ENCODE results near the gene CADPS2.

Gene CADPS2

DNA sequence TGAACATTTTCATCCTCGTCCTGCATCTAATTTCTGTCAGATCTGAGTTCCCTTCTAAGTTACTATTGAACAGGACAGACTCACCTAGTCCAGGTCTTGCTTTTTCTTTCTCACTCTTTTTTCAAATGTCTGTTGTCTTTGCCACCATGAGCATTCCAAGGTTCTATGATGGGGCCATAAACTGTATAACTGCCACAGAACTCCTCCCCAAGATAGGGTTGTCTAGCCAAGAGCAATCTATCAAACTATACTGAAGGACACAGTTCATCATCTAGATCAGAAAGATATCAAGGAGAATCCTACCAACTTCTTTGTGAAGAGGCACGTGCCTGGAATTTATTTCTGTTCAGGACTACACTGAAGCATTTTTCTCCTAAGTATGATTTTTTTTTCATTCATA lies 531.6 kb downstream of the CADPS2 start:
- TF ChIP-seq, protein P1, sequence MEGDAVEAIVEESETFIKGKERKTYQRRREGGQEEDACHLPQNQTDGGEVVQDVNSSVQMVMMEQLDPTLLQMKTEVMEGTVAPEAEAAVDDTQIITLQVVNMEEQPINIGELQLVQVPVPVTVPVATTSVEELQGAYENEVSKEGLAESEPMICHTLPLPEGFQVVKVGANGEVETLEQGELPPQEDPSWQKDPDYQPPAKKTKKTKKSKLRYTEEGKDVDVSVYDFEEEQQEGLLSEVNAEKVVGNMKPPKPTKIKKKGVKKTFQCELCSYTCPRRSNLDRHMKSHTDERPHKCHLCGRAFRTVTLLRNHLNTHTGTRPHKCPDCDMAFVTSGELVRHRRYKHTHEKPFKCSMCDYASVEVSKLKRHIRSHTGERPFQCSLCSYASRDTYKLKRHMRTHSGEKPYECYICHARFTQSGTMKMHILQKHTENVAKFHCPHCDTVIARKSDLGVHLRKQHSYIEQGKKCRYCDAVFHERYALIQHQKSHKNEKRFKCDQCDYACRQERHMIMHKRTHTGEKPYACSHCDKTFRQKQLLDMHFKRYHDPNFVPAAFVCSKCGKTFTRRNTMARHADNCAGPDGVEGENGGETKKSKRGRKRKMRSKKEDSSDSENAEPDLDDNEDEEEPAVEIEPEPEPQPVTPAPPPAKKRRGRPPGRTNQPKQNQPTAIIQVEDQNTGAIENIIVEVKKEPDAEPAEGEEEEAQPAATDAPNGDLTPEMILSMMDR (conservative IDR thresholded peaks at IDR 0.05): no peak
- H3K27ac ChIP-seq: no peak overlapping the region

DNA sequence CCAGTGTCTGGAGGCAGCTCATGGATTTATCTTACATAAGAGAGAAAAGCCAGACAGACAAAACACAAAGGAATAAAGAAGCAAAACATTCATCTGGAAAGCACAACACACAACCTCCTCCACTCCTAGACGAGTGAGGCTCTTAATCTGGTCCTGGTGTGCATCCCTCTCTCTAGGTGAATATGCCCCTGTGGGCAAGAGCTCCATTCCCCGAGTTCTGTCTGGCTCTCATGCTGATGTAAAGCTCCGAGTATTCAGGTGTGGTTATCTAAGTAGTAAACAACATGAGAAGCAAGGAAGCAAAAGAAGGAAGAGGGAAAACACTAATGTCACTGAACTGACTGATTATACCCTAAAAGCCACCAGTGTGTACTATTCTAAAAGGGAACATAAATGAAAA lies 533.8 kb downstream of the CADPS2 start:
- no peak overlapping the region for H3K27ac ChIP-seq
- TF ChIP-seq, protein P1 (conservative IDR thresholded peaks at IDR 0.05): no peak

DNA sequence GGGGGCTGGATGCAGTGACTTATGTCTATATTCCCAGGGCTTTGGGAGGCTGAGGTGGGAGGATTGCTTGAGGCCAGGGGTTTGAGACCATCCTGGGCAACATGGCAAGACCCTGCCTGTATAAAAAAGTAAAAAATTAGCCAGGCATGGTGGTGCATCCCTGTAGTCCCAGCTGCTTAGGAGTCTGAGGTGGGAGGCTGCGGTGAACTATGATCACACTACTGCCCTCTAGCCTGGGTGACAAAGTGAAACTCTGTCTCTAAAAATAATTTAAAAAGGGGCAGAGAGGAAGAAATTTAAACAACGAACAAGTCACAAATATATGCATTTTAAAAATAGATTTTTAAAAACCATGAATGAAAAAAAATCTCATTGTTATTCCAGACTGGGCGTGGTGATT lies 535.6 kb downstream of the CADPS2 start:
- TF ChIP-seq, protein P1 (conservative IDR thresholded peaks at IDR 0.05): no peak
- no peak overlapping the region for H3K27ac ChIP-seq

DNA sequence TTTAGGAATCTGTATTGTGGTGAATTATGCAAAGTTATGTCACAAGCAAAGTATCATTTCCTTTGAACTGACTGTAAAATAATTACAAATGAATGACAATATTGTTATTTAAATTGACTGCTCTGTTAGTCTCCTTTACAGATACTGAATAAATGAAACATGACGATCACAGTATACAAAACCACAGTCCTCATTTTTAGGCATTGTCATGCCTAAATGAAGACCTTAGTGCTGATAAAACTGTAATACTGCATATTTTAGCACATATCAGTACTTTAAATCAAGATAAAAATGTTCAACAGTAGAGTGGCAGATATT lies 542.0 kb downstream of the CADPS2 start:
- no peak overlapping the region for H3K27ac ChIP-seq
- TF ChIP-seq, protein P1 (conservative IDR thresholded peaks at IDR 0.05): no peak

DNA sequence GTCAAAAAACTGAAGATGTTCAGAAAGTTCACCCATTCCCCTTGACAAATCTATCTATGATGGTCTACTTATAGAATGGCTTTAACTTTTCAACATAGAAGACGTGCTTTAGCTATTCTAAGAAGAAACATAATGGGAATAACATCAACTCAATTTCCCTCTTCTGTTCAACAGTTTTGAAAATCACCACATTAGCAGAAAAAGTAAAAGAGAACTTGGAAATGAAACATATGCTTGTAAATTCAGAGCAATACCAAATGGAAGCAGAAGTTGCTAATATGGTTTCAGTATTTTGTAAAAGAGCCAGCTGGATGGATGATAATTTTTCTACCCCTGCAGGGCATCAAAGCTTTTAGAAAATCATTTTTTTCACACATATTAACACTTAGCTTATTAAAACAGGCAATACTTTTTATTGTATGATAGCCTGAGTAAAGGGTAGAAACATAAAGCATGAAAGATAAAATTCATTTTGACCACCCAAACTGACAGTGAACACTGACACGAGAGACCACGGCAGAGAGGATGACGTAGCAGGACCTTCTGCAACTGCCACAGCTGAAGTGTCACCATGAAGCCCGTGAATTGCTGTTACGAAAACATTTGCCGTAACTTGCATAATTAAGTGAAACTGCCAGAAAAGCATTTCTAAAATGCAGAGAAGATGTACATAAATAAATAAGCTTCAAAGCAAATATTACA lies 542.5 kb downstream of the CADPS2 start:
- TF ChIP-seq, protein P1 (conservative IDR thresholded peaks at IDR 0.05): no peak

DNA sequence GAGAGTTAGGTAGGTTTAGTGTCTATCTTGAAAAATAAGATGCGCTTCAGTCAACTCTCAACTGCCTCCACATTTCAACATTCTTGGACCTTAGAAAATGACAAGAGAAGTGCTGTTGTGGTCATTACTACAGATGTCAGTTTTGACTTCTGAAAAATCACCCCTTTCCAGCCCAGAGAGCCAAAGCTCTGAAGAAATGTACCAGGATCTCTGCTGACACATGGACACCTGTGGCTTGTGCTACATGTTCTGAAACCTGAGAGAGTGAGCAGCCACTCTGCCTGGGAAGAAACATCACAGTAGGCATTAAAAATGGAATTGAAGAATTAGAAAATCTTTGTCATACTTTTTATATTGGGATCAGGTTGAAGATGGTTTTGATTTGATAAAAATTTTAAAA lies 545.8 kb downstream of the CADPS2 start:
- no peak overlapping the region for H3K27ac ChIP-seq
- TF ChIP-seq, protein P1 (conservative IDR thresholded peaks at IDR 0.05): no peak

More for the DNA sequence above, 542.5 kb downstream of the CADPS2 start:
- H3K27ac ChIP-seq: no peak overlapping the region

DNA sequence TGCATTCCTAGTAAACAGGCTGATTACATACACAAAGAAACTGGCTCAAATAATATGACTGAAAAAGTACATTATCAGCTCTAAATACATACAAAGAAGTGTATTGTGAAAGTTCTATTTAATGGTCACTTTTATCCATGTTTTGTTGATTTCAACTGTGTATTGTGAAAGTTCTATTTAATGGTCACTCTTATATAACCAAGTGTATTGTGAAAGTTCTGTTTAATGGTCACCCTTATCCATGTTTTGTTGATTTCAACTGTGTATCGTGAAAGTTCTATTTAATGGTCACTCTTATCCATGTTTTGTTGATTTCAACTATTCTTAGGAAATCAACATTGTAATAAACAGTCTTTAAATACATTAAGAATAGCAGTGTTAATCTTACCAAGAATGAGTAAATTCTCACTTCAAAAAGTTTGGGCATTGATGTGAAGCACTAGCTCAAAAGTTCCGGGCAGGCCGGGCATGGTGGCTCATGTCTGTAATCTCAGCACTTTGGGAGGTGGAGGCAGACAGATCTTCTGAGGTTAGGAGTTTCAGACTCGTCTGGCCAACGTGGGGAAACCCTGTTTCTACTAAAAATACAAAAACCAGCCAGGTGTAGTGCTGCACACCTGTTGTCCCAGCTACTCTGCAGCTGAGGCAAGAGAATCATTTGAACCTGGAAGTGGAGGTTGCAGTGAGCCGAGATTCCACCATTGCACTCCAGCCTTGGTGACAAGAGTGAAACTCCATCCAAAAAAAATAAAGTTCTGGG lies 546.9 kb downstream of the CADPS2 start:
- no peak overlapping the region for H3K27ac ChIP-seq
- TF ChIP-seq, protein P1 (conservative IDR thresholded peaks at IDR 0.05): no peak
